ENCODE results near the gene PRR19. TPM values are rescaled to one million over a fixed set of nuclear protein-coding genes. Genes with fewer than 3 reads are reported as not detected.

The PRR19 gene
- total and polyA plus RNA-seq, 10 of the 15 experiments (the other 5 are each of a cell fraction or from before 2014, with no cell fraction given): 0.09 to 1.7 (median 0.73) TPM; not detected in 1

DNA sequence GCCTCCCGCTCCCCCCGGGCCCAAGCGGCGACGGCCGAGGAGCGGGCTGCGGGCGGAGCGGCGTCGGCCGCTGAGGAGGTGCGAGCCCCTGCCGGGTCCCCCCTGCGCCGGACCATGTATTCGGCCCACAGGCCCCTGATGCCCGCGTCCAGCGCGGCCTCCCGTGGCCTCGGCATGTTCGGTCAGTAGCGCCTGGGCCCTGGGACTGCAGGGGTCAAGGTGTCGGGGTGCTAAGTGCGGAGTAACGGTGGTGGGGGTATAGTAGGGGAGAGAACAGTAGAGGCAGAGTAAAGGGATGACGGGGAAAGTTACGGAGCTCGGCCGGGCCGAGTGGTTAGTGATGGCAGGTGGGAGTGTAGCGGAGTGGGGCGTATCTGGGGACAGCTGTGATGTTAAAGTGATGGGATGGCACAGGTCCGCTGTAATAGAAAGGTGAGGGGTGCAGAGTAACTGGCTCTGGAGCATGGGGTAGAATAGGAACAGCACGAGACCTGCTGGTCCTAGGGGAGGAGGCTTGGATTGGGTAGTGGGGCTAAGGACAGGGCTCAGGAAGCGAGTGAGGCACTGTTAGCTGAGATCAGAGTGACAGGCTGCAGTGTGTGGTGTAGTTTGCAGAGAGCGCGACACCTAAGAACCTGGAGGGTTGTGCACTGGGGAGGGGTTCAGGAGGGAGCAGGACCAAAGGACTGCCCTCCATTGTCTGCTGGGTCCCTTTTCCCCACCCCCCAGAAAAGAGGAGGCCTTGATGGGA is 17.2 kb upstream of the PRR19 start (continued):
- TF ChIP-seq, protein P1, sequence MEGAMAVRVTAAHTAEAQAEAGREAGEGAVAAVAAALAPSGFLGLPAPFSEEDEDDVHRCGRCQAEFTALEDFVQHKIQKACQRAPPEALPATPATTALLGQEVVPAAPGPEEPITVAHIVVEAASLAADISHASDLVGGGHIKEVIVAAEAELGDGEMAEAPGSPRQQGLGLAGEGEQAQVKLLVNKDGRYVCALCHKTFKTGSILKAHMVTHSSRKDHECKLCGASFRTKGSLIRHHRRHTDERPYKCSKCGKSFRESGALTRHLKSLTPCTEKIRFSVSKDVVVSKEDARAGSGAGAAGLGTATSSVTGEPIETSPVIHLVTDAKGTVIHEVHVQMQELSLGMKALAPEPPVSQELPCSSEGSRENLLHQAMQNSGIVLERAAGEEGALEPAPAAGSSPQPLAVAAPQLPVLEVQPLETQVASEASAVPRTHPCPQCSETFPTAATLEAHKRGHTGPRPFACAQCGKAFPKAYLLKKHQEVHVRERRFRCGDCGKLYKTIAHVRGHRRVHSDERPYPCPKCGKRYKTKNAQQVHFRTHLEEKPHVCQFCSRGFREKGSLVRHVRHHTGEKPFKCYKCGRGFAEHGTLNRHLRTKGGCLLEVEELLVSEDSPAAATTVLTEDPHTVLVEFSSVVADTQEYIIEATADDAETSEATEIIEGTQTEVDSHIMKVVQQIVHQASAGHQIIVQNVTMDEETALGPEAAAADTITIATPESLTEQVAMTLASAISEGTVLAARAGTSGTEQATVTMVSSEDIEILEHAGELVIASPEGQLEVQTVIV (IDR thresholded peaks at IDR 0.05; ENCODE audit: borderline replicate concordance, partially characterized antibody): no peak
- TF ChIP-seq NBN (IDR thresholded peaks at IDR 0.05): peak; percentile 48; the same call in 1 of the 2 replicates
- TF ChIP-seq POLR2AphosphoS5 (IDR thresholded peaks at IDR 0.05; ENCODE audit: low read length): no peak
- TF ChIP-seq CHD4 (IDR thresholded peaks at IDR 0.05): no peak
- TF ChIP-seq, protein P2, sequence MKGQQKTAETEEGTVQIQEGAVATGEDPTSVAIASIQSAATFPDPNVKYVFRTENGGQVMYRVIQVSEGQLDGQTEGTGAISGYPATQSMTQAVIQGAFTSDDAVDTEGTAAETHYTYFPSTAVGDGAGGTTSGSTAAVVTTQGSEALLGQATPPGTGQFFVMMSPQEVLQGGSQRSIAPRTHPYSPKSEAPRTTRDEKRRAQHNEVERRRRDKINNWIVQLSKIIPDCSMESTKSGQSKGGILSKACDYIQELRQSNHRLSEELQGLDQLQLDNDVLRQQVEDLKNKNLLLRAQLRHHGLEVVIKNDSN (IDR thresholded peaks at IDR 0.05; ENCODE audit: borderline replicate concordance, extremely low read length, insufficient read depth, low read depth, low read length): no peak
- no peak for TF ChIP-seq POU2F2 (IDR thresholded peaks at IDR 0.05; ENCODE audit: borderline replicate concordance, low read depth, low read length)
- TF ChIP-seq HDAC6 (IDR thresholded peaks at IDR 0.05; ENCODE audit: unreplicated experiment): no peak
- no peak for TF ChIP-seq MTA2 (IDR thresholded peaks at IDR 0.05; ENCODE audit: low read depth)
- TF ChIP-seq SUZ12 (IDR thresholded peaks at IDR 0.05; ENCODE audit: unreplicated experiment): no peak
- no peak for TF ChIP-seq ZZZ3 (IDR thresholded peaks at IDR 0.05; ENCODE audit: control insufficient read depth, insufficient read length, low read depth)
- no peak for TF ChIP-seq KAT2A (conservative IDR thresholded peaks at IDR 0.05; ENCODE audit: control insufficient read depth, low read depth, low read length)
- TF ChIP-seq HCFC1 (IDR thresholded peaks at IDR 0.05; ENCODE audit: low read length): no peak
- TF ChIP-seq, protein P3, sequence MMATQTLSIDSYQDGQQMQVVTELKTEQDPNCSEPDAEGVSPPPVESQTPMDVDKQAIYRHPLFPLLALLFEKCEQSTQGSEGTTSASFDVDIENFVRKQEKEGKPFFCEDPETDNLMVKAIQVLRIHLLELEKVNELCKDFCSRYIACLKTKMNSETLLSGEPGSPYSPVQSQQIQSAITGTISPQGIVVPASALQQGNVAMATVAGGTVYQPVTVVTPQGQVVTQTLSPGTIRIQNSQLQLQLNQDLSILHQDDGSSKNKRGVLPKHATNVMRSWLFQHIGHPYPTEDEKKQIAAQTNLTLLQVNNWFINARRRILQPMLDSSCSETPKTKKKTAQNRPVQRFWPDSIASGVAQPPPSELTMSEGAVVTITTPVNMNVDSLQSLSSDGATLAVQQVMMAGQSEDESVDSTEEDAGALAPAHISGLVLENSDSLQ (IDR thresholded peaks at IDR 0.05): peak; percentile 75
- no peak for TF ChIP-seq EP300 (IDR thresholded peaks at IDR 0.05; ENCODE audit: borderline replicate concordance in 1 of 2, control insufficient read depth in 1 of 2, low read depth in 2 of 2, low read length in 2 of 2)
- TF ChIP-seq, protein P4, sequence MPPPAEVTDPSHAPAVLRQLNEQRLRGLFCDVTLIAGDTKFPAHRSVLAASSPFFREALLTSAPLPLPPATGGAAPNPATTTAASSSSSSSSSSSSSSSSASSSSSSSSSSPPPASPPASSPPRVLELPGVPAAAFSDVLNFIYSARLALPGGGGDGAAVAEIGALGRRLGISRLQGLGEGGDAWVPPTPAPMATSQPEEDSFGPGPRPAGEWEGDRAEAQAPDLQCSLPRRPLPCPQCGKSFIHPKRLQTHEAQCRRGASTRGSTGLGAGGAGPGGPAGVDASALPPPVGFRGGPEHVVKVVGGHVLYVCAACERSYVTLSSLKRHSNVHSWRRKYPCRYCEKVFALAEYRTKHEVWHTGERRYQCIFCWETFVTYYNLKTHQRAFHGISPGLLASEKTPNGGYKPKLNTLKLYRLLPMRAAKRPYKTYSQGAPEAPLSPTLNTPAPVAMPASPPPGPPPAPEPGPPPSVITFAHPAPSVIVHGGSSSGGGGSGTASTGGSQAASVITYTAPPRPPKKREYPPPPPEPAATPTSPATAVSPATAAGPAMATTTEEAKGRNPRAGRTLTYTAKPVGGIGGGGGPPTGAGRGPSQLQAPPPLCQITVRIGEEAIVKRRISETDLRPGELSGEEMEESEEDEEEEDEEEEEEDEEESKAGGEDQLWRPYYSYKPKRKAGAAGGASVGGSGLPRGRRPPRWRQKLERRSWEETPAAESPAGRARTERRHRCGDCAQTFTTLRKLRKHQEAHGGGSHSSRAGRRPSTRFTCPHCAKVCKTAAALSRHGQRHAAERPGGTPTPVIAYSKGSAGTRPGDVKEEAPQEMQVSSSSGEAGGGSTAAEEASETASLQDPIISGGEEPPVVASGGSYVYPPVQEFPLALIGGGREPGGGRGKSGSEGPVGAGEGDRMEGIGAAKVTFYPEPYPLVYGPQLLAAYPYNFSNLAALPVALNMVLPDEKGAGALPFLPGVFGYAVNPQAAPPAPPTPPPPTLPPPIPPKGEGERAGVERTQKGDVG (CRISPR knock-in tag; IDR thresholded peaks at IDR 0.05): no peak
- no peak for TF ChIP-seq SP1 (IDR thresholded peaks at IDR 0.05; ENCODE audit: low read depth, low read length)
- TF ChIP-seq, protein P5, sequence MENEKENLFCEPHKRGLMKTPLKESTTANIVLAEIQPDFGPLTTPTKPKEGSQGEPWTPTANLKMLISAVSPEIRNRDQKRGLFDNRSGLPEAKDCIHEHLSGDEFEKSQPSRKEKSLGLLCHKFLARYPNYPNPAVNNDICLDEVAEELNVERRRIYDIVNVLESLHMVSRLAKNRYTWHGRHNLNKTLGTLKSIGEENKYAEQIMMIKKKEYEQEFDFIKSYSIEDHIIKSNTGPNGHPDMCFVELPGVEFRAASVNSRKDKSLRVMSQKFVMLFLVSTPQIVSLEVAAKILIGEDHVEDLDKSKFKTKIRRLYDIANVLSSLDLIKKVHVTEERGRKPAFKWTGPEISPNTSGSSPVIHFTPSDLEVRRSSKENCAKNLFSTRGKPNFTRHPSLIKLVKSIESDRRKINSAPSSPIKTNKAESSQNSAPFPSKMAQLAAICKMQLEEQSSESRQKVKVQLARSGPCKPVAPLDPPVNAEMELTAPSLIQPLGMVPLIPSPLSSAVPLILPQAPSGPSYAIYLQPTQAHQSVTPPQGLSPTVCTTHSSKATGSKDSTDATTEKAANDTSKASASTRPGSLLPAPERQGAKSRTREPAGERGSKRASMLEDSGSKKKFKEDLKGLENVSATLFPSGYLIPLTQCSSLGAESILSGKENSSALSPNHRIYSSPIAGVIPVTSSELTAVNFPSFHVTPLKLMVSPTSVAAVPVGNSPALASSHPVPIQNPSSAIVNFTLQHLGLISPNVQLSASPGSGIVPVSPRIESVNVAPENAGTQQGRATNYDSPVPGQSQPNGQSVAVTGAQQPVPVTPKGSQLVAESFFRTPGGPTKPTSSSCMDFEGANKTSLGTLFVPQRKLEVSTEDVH (IDR thresholded peaks at IDR 0.05; ENCODE audit: low read depth, partially characterized antibody): no peak
- no peak; the same call in 1 of the 2 replicates for TF ChIP-seq GATAD2B (conservative IDR thresholded peaks at IDR 0.05; ENCODE audit: low read depth)

All from GM12878 (cell line).